Measurements from ENCODE around the gene ZCWPW1.
"Not testable (repeated sequence)": the region's sequence is repeated elsewhere in the genome, so short reads cannot be mapped to it uniquely, and the experiment has no call there.

The ZCWPW1 gene

DNA sequence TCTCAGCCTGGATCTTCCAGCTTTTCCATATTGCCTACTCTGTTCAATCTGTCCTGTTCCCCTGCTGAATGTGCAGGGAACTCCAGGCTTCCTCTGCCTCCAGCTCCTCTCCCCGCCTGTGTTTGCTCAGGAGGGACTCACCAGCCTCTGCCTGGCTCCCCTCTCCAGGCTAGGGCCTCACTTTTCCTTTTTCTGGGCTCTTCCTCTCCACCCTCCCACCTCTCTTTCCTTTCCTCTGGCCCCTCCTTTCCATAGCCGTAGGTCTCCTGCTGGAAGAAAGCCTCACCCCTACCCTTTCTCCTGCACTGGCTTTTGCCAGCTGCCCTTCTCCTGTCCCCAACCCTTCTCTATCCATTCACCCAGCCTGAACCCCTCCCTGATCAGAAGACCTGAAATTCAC, 30.3 kb downstream of the ZCWPW1 start:
- DNase-seq, result no peak

- DNase-seq, result no peak
Measured at GRCh38 chr7:100397315-100398081, 31.0 kb downstream of the ZCWPW1 start.

GRCh38 chr7:100396421-100396982, 32.0 kb downstream of the ZCWPW1 start:
- peak; percentile 64 for DNase-seq

GRCh38 chr7:100394077-100394476, 34.4 kb downstream of the ZCWPW1 start:
- no peak for DNase-seq

DNA sequence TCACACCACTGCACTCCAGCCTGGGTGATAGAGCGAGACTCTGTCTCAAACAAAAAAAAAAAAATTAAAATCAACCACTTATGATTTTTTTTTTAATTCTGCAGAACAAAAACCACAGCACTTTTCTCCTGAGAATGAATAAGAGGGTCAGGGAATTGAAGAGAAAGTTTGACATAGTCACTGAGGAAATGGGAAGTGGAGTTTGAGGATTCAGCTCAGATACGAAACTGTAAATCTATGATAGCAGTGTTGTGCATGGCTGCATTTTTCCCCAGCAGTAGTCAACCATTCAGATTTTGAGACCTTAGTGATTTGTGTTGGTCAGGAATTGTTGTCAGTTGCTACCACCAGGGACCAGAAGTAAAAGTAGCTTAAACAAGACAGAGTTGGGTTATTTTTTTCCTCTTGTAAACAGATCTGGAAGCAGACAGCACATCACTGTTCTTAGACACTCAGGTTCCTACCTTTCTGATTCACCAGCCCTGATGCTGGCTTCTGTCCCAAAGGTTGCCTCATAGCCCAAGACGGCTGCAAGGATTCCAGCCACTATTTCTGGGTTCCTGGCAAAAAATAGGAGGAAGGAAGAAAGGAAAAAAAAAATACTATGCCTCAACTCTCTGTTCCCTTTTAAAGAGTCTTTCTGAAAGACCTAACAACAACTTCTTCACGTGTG, 35.1 kb downstream of the ZCWPW1 start:
- DNase-seq, result no peak

GRCh38 chr7:100390286-100391009, 38.1 kb downstream of the ZCWPW1 start:
- DNase-seq, result no peak

DNA sequence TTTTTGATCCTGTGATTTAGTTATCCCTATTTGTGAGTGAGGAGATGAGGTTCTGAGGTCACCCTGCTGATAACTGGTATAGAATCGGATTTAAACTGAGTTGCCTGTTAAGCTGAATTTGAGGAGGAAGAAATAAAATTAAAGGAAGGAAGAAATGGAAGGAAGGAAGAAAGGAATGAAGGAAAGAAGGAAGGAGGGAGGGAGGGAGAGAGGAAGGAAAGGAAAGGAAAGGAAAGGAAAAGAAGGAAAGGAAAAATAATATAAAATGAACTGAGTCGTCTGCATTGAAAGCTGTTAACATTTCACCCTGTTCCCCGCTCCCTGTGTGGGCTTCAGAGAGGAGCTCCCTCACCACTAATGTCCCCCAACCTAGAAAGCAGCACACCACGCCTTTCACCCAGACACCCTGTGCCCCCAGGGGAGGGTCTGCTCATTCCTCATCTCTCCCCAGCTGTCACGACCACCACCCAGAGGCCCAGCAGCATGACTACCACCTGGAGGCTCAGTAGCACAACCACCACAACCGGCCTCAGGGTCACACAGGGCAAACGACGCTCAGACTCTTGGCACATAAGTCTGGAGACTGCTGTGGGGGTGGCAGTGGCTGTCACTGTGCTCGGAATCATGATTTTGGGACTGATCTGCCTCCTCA, 38.9 kb downstream of the ZCWPW1 start:
- no peak for DNase-seq

DNA sequence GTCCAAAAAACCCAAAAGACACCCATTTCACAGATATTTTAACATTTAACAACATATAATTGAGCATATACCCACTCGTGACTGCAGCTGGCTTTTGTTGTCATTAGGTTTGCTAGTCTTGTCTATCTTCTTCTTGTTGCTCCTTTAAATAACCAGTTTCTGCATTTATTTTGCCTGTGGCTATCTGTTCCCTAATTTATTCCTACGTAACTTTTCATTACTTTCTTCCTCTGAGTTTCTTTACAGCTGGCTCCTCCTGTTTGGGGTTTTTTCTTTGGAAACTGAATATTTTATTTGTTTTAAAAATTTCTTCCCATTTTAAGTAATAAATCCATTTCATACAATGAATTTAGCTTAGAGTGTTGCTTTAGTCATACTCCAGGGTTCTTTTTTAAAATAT, 40.8 kb downstream of the ZCWPW1 start:
- no peak for DNase-seq

DNA sequence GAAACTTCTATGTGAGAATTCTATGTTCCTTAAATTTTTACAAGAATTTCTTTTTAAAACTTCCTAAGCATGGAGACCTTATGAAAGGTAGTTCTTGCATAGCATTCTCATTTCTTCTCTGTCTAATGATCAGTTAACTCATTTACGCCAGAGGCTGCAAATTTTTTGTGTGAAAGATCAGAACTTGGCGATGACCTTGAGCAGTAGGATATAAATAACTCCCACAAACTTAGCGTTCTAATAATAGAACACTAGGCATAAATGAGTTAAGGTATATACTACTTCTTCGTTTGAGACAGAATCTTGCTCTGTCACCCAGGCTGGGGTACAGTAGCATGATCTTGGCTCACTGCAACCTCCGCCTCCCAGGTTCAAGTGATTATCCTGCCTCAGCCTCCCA, 41.6 kb downstream of the ZCWPW1 start:
- no peak for DNase-seq

DNA sequence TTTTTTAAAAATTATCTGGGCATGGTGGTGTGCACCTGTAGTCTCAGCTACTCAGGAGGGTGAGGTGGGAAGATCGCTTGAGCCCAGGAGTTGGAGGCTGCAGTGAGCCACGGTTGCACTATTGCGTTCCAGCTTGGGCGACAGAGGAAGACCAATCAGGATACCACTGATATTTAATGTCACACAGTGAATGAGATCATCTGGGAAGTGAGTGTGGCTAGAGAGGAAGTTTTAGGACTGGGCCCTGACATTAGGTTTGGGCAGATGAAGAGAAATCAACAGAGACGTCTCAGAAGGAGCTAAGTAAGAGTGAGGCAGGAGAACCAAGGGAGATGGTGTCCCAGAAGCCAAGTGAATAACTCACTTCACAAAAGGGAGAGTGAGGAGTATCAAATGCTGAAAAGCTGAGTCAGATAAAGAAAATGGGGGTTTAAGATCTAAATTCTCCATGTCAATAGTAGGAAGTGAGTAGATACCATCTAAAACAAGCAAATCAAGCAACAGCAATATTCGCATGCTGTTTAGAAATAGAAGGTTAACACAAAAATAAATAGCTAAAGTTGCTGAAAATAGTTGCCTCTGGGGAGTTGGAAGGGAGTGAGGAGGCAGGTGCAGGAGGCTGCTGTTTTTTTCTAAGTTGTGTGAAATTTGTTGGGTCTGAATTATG, 43.7 kb downstream of the ZCWPW1 start:
- DNase-seq, result no peak

DNA sequence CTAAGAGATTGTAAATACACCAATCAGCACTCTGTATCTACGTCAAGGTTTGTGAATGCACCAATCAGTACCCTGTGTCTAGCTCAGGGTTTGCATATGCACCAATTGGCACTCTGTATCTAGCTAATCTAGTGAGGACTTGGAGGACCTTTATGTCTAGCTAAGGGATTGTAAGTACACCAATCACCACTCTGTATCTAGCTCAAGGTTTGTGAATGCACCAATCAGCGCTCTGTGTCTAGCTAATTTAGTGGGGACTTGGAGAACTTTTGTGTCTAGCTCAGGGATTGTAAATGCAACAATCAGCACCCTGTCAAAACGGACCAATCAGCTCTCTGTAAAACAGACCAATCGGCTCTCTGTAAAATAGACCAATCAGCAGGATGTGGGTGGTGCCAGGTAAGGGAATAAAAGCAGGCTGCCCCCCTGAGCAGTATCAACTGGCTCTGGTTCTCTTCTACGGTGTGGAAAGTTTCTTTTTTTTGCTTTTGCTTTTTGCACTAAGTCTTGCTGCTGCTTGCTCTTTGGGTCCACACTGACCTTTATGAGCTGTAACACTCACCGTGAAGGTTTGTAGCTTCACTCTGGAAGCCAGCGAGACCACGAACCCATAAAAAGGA, 46.2 kb downstream of the ZCWPW1 start:
- DNase-seq, result not testable (repeated sequence)

DNA sequence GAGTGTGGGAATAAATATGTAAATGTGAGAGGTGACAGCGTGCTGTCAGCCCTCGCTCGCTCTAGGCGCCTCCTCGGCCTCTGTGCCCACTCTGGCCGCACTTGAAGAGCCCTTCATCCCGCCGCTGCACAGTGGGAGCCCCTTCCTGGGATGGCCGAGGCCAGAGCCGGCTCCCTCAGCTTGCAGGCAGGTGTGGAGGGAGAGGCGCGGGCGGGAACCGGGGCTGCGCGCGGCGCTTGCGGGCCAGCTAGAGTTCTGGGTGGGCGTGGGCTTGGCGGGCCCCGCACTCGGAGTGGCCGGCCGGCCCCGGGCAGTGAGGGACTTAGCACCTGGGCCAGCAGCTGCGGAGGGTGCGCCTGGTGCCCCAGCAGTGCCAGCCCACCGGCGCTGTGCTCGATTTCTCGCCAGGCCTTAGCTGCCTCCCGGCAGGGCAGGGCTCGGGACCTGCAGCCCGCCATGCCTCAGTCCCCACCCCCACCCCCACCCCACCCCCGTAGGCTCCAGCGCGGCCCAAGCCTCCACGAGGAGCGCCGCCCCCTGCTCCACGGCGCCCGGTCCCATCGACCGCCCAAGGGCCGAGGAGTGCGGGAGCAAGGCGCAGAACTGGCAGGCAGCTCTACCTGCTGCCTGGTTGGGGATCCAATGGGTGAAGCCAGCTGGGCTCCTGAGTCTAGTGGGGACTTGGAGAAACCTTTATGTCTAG, 46.8 kb downstream of the ZCWPW1 start:
- DNase-seq, result not testable (repeated sequence)

DNA sequence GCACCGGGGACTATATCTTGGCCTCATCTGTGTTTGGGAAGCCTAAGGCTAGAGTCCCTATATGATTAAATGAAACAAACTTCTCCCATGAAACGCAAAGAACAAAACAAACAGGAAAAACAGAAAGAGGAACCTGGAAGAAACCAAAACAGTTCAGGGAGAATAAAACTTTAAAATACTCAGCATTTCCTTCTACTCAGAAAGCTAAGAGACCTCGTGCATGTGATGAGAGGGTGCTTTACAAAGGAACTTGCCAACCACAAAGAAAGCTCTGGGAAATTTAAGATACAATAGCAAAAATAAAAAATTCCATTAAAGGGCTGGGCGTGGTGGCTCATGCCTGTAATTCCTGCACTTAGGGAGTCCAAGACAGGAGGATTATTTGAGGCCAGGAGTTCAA, 48.3 kb downstream of the ZCWPW1 start:
- no peak for DNase-seq

DNA sequence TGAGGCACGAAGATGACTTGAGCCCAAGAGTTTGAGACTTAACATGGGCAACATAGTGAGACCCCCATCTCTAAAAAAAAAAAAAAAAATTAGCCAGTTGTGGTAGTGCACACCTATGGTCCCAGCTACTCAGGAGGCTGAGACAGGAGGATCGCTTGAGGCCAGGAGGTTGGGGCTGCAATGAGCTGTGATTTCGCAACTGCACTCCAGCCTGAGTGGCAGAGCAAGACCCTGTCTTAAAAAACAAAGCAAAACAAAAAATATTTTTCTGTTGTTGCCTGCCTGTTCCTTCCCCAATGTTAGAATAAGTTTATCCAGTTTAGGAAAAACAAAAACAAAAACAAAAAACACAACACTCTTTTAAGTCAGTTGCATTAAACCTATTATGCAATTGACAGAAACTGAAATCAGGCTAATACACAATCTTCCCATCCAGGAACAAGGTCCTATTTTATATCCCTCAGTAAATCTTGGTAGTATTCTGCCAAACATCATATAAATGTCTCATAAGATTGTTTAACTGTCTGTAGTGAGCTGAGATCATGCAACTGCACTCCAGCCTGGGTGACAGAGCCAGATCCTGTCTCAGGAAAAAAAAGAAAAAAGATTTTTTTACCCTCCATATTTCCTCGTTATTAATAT, 50.3 kb downstream of the ZCWPW1 start:
- DNase-seq, result no peak

- DNase-seq, result no peak
Measured at GRCh38 chr7:100376066-100376465, 52.4 kb downstream of the ZCWPW1 start.

DNA sequence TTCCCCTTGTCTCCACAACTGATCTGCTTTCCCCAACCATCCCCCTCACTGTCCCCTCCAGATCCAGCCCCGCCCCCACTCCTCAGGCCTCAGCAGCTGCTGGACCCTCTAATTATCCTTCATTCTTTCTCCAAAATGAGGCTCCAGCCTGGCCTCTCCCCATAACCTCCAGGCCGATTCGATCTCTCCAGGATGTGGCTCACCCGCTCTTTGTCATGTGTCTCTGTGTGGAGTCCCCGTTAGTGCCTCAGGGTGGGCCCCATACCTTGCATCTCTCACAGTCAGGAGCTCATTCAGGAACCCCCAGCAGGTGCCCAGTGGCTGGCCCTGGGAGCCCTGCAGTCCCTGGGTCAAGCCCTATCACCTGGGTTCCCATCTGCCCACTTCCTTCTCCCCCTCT, 53.9 kb downstream of the ZCWPW1 start:
- DNase-seq, result no peak

GRCh38 chr7:100373870-100374598, 54.5 kb downstream of the ZCWPW1 start:
- DNase-seq, result not testable (repeated sequence)

DNA sequence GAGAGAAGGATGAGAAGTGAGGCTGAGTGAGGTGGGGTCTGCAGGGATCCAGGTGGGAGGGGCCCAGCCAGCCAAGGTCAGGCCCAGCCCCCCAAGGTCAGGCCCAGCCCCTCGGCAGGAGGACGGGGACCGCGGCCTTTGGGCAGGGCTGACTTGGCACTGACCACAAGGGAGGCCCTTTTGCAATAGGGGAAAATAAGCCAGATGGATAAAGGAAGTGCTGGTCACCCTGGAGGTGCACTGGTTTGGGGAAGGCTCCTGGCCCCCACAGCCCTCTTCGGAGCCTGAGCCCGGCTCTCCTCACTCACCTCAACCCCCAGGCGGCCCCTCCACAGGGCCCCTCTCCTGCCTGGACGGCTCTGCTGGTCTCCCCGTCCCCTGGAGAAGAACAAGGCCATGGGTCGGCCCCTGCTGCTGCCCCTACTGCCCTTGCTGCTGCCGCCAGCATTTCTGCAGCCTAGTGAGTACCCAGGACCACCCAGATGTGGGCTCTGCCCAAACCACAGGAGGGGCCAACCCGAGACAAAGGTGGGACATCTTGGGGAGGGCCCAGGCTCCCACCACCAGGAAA, 55.2 kb downstream of the ZCWPW1 start, which contains the start of gene PILRA:
Gene PILRA, plus strand, starts transcription at position 227 of the 571 bp plus-strand sequence. Its CDS starts 170 bp downstream, at position 397.
- no peak for DNase-seq

- DNase-seq, result no peak
Measured at GRCh38 chr7:100372694-100373093, 55.8 kb downstream of the ZCWPW1 start.

DNA sequence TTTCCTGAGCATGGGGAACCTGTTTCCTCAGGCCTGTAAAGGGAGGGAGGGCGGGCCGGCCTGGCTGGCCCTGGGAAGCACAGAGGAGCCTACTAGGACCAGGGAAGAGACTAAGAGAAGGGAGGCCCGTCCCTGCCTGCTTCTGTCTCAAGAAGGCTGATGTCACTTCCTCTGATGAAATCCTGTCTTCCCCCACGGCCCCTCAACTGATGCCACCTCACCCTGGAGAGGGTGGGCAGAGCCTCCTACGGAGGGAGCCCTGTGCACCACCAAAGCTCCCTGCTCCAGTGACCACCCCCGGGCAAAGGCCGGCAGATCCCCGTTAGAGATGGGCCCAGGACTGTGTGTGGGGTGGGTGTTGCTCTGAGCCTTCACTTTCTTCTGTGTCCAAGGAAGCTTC, 56.2 kb downstream of the ZCWPW1 start:
- peak; percentile 30 for DNase-seq

All from CD4-positive, alpha-beta T cell treated with Interleukin-21 for 1 hour (primary cell).